Endothelial cell of umbilical vein (primary cell): ENCODE results near the gene ARHGEF39. TPM values are rescaled to one million over a fixed set of nuclear protein-coding genes. Genes with fewer than 3 reads are reported as not detected.

Source experiments
- BruUV-seq: library from RNA; stranded (reverse); fragments of 400-500 nt; replicated peaks from 2 replicates; lab custom pipeline; 2021; lab: Mats Ljungman, UMichigan
- CTCF ChIA-PET: fragments of 300-600, 350-600 bp; sonication (Branson Sonifier 250); formaldehyde crosslinking; loops from one replicate; lab custom pipeline; 2021; ENCODE audit warnings: antibody characterized with exemption, inconsistent platforms; lab: Charles Lee
- POLR2A ChIA-PET: fragments of 300-600, 350-600 bp; sonication (Branson Sonifier 250); formaldehyde crosslinking; loops from one replicate; lab custom pipeline; 2021; ENCODE audit warnings: antibody characterized with exemption, inconsistent platforms; lab: Charles Lee
- DNase-seq: peaks from one replicate; pipeline ENCODE4 v3.0.0-alpha.2; 2011; ENCODE audit warnings: low read depth, low spot score
- FAIRE-seq: peaks from 2 replicates; lab custom pipeline; 2011; peaks lifted over from hg19 to GRCh38; lab: Jason Lieb, UNC
- H2AFZ ChIP-seq: 2 replicates; pipeline ENCODE4 v1.6.0; 2012; ENCODE audit warnings: low read depth, low read length, control low read depth, inconsistent platforms
- H3K27ac ChIP-seq: 2 replicates; pipeline ENCODE4 v1.5.1; 2011; ENCODE audit warnings: low read depth, mild to moderate bottlenecking, control low read depth, low read length, moderate library complexity; ENCODE audit not compliant: insufficient read depth
- H3K27me3 ChIP-seq, 2 experiments: 2 replicates each; pipeline versions ENCODE4 v1.6.0 to v1.6.1; 2011; ENCODE audit warnings: low read length in 2 of 2, mixed read lengths in 1 of 2; ENCODE audit not compliant: control insufficient read depth in 2 of 2, insufficient read depth in 2 of 2
- H3K36me3 ChIP-seq, 2 experiments: 2 replicates in 1 of 2; 3 replicates in 1 of 2; pipeline ENCODE4 v1.5.1; 2011; ENCODE audit warnings: low read length in 2 of 2, mild to moderate bottlenecking in 1 of 2, moderate library complexity in 1 of 2; ENCODE audit not compliant: control insufficient read depth in 2 of 2, insufficient read depth in 2 of 2; ENCODE audit errors: extremely low read depth in 1 of 2
- H3K4me1 ChIP-seq: 3 replicates; pipeline ENCODE4 v1.5.1; 2011; ENCODE audit warnings: mild to moderate bottlenecking, low read length; ENCODE audit not compliant: control insufficient read depth, insufficient read depth; ENCODE audit errors: extremely low read depth
- H3K4me2 ChIP-seq: 2 replicates; pipeline ENCODE4 v1.6.1; 2011; ENCODE audit warnings: low read length, control low read depth, mixed read lengths; ENCODE audit not compliant: insufficient read depth
- H3K4me3 ChIP-seq, 3 experiments: fragments of 200-600 bp in 1 of 3; sonication (generic), shearing (Covaris generic) in 1 of 3; replicated peaks in 1 of 3; 2 replicates each; pipeline ENCODE4 v1.5.1; 2011 to 2016; ENCODE audit warnings: control low read depth in 3 of 3, low read length in 3 of 3, mild to moderate bottlenecking in 2 of 3, inconsistent platforms in 1 of 3, low read depth in 1 of 3, moderate library complexity in 1 of 3; ENCODE audit not compliant: insufficient read depth in 1 of 3
- H3K79me2 ChIP-seq: 2 replicates; pipeline ENCODE4 v1.6.0; 2012; ENCODE audit warnings: low read length, inconsistent platforms; ENCODE audit not compliant: control insufficient read depth, insufficient read depth
- H3K9ac ChIP-seq: replicated peaks from 2 replicates; pipeline ENCODE3; 2011; ENCODE audit warnings: low read length, control low read depth; ENCODE audit not compliant: insufficient read depth; ENCODE audit errors: extremely low read depth
- H3K9me1 ChIP-seq: replicated peaks from 3 replicates; pipeline ENCODE4 v1.6.0; 2011; ENCODE audit warnings: mild to moderate bottlenecking, low read length; ENCODE audit not compliant: control insufficient read depth, insufficient read depth; ENCODE audit errors: extremely low read depth
- H3K9me3 ChIP-seq: replicated peaks from 2 replicates; pipeline ENCODE4 v1.5.1; 2012; ENCODE audit warnings: low read length, inconsistent platforms; ENCODE audit not compliant: control insufficient read depth, insufficient read depth
- H4K20me1 ChIP-seq: replicated peaks from 2 replicates; pipeline ENCODE3; 2011; ENCODE audit warnings: mild to moderate bottlenecking, low read length; ENCODE audit not compliant: control insufficient read depth, insufficient read depth; ENCODE audit errors: extremely low read depth
- CTCF ChIP-seq, 2 donors: IDR thresholded peaks; 1 replicate in 1 of 2; 2 replicates in 1 of 2; pipeline ENCODE4 v1.5.1; 2011; ENCODE audit warnings: low read length in 2 of 2, mild to moderate bottlenecking in 2 of 2, moderate library complexity in 2 of 2, control low read depth in 1 of 2, inconsistent platforms in 1 of 2, low read depth in 1 of 2; ENCODE audit not compliant: insufficient read depth in 1 of 2; ENCODE audit errors: extremely low read depth in 1 of 2
- EZH2 ChIP-seq: IDR thresholded peaks from 2 replicates; pipeline ENCODE4 v1.6.1; 2012; ENCODE audit warnings: borderline replicate concordance, low read depth, mild to moderate bottlenecking, moderate library complexity, low read length, inconsistent platforms; ENCODE audit not compliant: severe bottlenecking
- FOS ChIP-seq: IDR thresholded peaks from 2 replicates; pipeline ENCODE4 v1.6.1; 2011; ENCODE audit warnings: mild to moderate bottlenecking, low read length, moderate library complexity, borderline replicate concordance; ENCODE audit not compliant: insufficient read depth
- GATA2 ChIP-seq: IDR thresholded peaks from 2 replicates; pipeline ENCODE4 v1.7.0; 2011; ENCODE audit warnings: low read depth, mild to moderate bottlenecking, moderate library complexity, mixed read lengths, low read length; ENCODE audit not compliant: insufficient read length, insufficient read depth
- JUN ChIP-seq: IDR thresholded peaks from 2 replicates; pipeline ENCODE4 v1.6.1; 2011; ENCODE audit warnings: borderline replicate concordance, low read depth; ENCODE audit not compliant: insufficient read length, insufficient read depth
- MAX ChIP-seq: IDR thresholded peaks from 2 replicates; pipeline ENCODE4 v1.6.1; 2011; ENCODE audit not compliant: insufficient read depth, insufficient read length
- MYC ChIP-seq: IDR thresholded peaks from one replicate; pipeline ENCODE4 v1.6.1; 2011; ENCODE audit warnings: mild to moderate bottlenecking, low read depth, low read length
- POLR2A ChIP-seq: IDR thresholded peaks from 2 replicates; pipeline ENCODE4 v1.6.1; 2012; ENCODE audit warnings: low read depth, mild to moderate bottlenecking, control low read depth, low read length
- POLR2AphosphoS5 ChIP-seq: IDR thresholded peaks from 2 replicates; pipeline ENCODE4 v1.6.1; 2012; ENCODE audit warnings: low read depth, mild to moderate bottlenecking, control low read depth, low read length, moderate library complexity; ENCODE audit not compliant: insufficient read depth
- dilution Hi-C: fragments of 300-500 bp; cut with MboI; formaldehyde crosslinking; loops from one replicate; pipeline ENCODE4 v1.15.0; 2019; ENCODE audit warnings: low sequenced_read_pairs; ENCODE audit not compliant: extremely low pct_ligation_motif_present
- intact Hi-C: fragments of 100-400 bp; cut with micrococcal nuclease; formaldehyde crosslinking; loops from one replicate; pipeline ENCODE4 v1.10.0; 2022
- polyA plus RNA-seq, 4 experiments: library from polyadenylated mRNA; depleted of rRNA in 3 of 4; stranded (reverse) in 3 of 4; unstranded in 1 of 4; fragments of >200 nt; gene quantifications; 2 replicates each; pipeline versions ENCODE4 v1.2.1 to v1.2.3, GENCODE V29; 2011 to 2012; ENCODE audit warnings: missing spikeins in 1 of 4
- total RNA-seq: library from RNA; stranded (reverse); gene quantifications from 2 replicates; pipeline ENCODE4 v1.2.3, GENCODE V29; 2021

Gene ARHGEF39
- total and polyA plus RNA-seq, 2 donors (not counting 3 experiments of a cell fraction or from before 2014, with no cell fraction given): 4.7 to 6.5 TPM

GRCh38 chr9:35617548-35617947, 47.4 kb downstream of the ARHGEF39 start:
- no peak for DNase-seq
- CTCF ChIA-PET: interaction anchor here (1.3 kb wide), 1 partner anchor 11 kb away, joined by 4 read pairs; no protein-coding TSS in a partner anchor
- Histone ChIP-seq H4K20me1 (no peaks in the 10 kb centered on the region), H3K9me1 (no peaks in the 10 kb centered on the region), H3K4me2 (no peak overlapping the region), H3K4me1 (no peaks in the 10 kb centered on the region), H3K9me3 (no peaks in the 10 kb centered on the region), H3K36me3 (no peaks in the 10 kb centered on the region), H3K79me2 (no peaks in the 10 kb centered on the region), H3K9ac (no peak overlapping the region), H3K27ac (no peak overlapping the region), H3K4me3 (no peak overlapping the region), H2AFZ (no peak overlapping the region), H3K27me3 (peaks cover 33 to 44% of the 10 kb centered on the region in 2 experiments)
- dilution Hi-C loops: no loop called here
- no peak for TF ChIP-seq MYC
- no peak for TF ChIP-seq MAX
- no peak for TF ChIP-seq POLR2A
- no peak for TF ChIP-seq JUN
- TF ChIP-seq GATA2: no peak
- TF ChIP-seq POLR2AphosphoS5: no peak
- TF ChIP-seq CTCF (IDR thresholded peaks at IDR 0.05; ENCODE audit: extremely low read depth in 1 of 2, insufficient read depth in 1 of 2, low read depth in 1 of 2, low read length in 2 of 2): no peak
- no peak for TF ChIP-seq EZH2
- TF ChIP-seq FOS: no peak
- POLR2A ChIA-PET: no interaction called here
- intact Hi-C loops: no loop called here
- no peak for FAIRE-seq
- BruUV-seq: no TSS peak
